HG03139 (cell line): Measurements from ENCODE around the gene CNPY3.
A peak's percentile ranks its signal among the peaks of the same experiment; 100 is the strongest.
"Not testable (repeated sequence)": the region's sequence is repeated elsewhere in the genome, so short reads cannot be mapped to it uniquely, and the experiment has no call there.

ENCODE experiments used
- ATAC-seq: cut with Tn5 transposase; IDR thresholded peaks from one replicate; pipeline ENCODE4 v1.9.1; 2021; ENCODE audit not compliant: unreplicated experiment

CNPY3 gene

GRCh38 chr6:42914546-42914945 lies 14.7 kb upstream of the CNPY3 start:
- ATAC-seq = no peak

GRCh38 chr6:42915732-42916131 lies 13.5 kb upstream of the CNPY3 start, which contains the start of gene PTCRA:
Gene PTCRA (plus strand): TSS chr6:42916053. CDS start chr6:42916070, 17 bp downstream.
- ATAC-seq = no peak

GRCh38 chr6:42916288-42916687 lies 13.0 kb upstream of the CNPY3 start:
- no peak for ATAC-seq

GRCh38 chr6:42921801-42922200 lies 7.5 kb upstream of the CNPY3 start:
- ATAC-seq = no peak

GRCh38 chr6:42923666-42924065 lies 5.6 kb upstream of the CNPY3 start:
- no peak for ATAC-seq

GRCh38 chr6:42925248-42925857 lies 3.9 kb upstream of the CNPY3 start:
- ATAC-seq = no peak

- ATAC-seq = peak; percentile 53
Observed at GRCh38 chr6:42929821-42930360, 611 bp downstream of the CNPY3 start.

GRCh38 chr6:42932412-42932811 lies 3.1 kb downstream of the CNPY3 start:
- ATAC-seq = no peak

- ATAC-seq = no peak
Observed at GRCh38 chr6:42933205-42933604, 3.9 kb downstream of the CNPY3 start.

- no peak for ATAC-seq
Observed at GRCh38 chr6:42935322-42935721, 6.0 kb downstream of the CNPY3 start.

GRCh38 chr6:42936398-42936797 lies 7.1 kb downstream of the CNPY3 start:
- ATAC-seq = no peak

GRCh38 chr6:42937548-42938427 lies 8.5 kb downstream of the CNPY3 start:
- no peak for ATAC-seq

- ATAC-seq = no peak
Observed at GRCh38 chr6:42938428-42938796, 9.1 kb downstream of the CNPY3 start.

- ATAC-seq = no peak
Observed at GRCh38 chr6:42938987-42939809, 9.9 kb downstream of the CNPY3 start.

- ATAC-seq = no peak
Observed at GRCh38 chr6:42939810-42940167, 10.5 kb downstream of the CNPY3 start.

- no peak for ATAC-seq
Observed at GRCh38 chr6:42940493-42941045, 11.3 kb downstream of the CNPY3 start.

- not testable (repeated sequence) for ATAC-seq
Observed at GRCh38 chr6:42941356-42941755, 12.1 kb downstream of the CNPY3 start.

GRCh38 chr6:42942444-42942843 lies 13.2 kb downstream of the CNPY3 start:
- no peak for ATAC-seq

- no peak for ATAC-seq
Observed at GRCh38 chr6:42947950-42948349, 18.7 kb downstream of the CNPY3 start.

- ATAC-seq = no peak
Observed at GRCh38 chr6:42952389-42952788, 23.1 kb downstream of the CNPY3 start.

- not testable (repeated sequence) for ATAC-seq
Observed at GRCh38 chr6:42954405-42954804, 25.1 kb downstream of the CNPY3 start.
